A673 (cell line): ENCODE results near the gene MOCS2. TPM values are rescaled to one million over a fixed set of nuclear protein-coding genes. Genes with fewer than 3 reads are reported as not detected.

ENCODE experiments used
- BruUV-seq: library from RNA; stranded (reverse); fragments of 400-500 nt; replicated peaks from 2 replicates; lab custom pipeline; 2021; lab: Mats Ljungman, UMichigan
- CTCF ChIA-PET: fragments of 300-600 bp; sonication (Branson Sonifier 250); formaldehyde crosslinking; loops from one replicate; lab custom pipeline; 2022; ENCODE audit warnings: antibody characterized with exemption; lab: Charles Lee
- POLR2A ChIA-PET: fragments of 300-600 bp; sonication (Branson Sonifier 250); formaldehyde crosslinking; loops from one replicate; lab custom pipeline; 2022; ENCODE audit warnings: antibody characterized with exemption; ENCODE audit not compliant: low non-redundant PET; lab: Charles Lee
- DNase-seq: peaks from one replicate; pipeline ENCODE4 v3.0.0-alpha.2; 2015; ENCODE audit warnings: low spot score
- H3K27ac ChIP-seq: fragments of 200-600 bp; sonication (generic); 2 replicates; pipeline ENCODE4 v1.5.1; 2016; ENCODE audit warnings: mixed run types, low read depth, mild to moderate bottlenecking, mixed read lengths, antibody characterized with exemption, low read length; ENCODE audit not compliant: poor library complexity, severe bottlenecking
- H3K27me3 ChIP-seq: fragments of 200-600 bp; sonication (generic); replicated peaks from 2 replicates; pipeline ENCODE4 v1.6.1; 2017; ENCODE audit warnings: mixed run types, low read depth, mild to moderate bottlenecking, mixed read lengths, antibody characterized with exemption, low read length; ENCODE audit not compliant: insufficient read depth, poor library complexity
- H3K36me3 ChIP-seq: fragments of 200-600 bp; sonication (generic); 2 replicates; pipeline ENCODE4 v1.6.1; 2016; ENCODE audit warnings: mixed run types, mild to moderate bottlenecking, mixed read lengths, antibody characterized with exemption, low read length; ENCODE audit not compliant: insufficient read depth, poor library complexity, severe bottlenecking
- H3K4me1 ChIP-seq: fragments of 200-600 bp; sonication (generic); 2 replicates; pipeline ENCODE4 v1.6.1; 2017; ENCODE audit warnings: mixed run types, mild to moderate bottlenecking, mixed read lengths, antibody characterized with exemption, low read length; ENCODE audit not compliant: insufficient read depth, poor library complexity, severe bottlenecking
- H3K4me3 ChIP-seq: fragments of 200-600 bp; sonication (generic); 2 replicates; pipeline ENCODE4 v1.5.1; 2016; ENCODE audit warnings: low read depth, mixed run types, mild to moderate bottlenecking, mixed read lengths, low read length; ENCODE audit not compliant: poor library complexity, severe bottlenecking
- H3K9me3 ChIP-seq: fragments of 200-600 bp; sonication (generic); 2 replicates; pipeline ENCODE4 v1.6.1; 2016; ENCODE audit warnings: mixed run types, low read depth, mild to moderate bottlenecking, mixed read lengths, antibody characterized with exemption, low read length; ENCODE audit not compliant: poor library complexity, severe bottlenecking
- CTCF ChIP-seq: fragments of 300-800, 200-600 bp; sonication (generic); conservative IDR thresholded peaks from 2 replicates; pipeline ENCODE4 v1.5.1; 2017; ENCODE audit warnings: low read depth, mild to moderate bottlenecking, antibody characterized with exemption, low read length, moderate library complexity, mixed read lengths
- EZH2 ChIP-seq: fragments of 200-600 bp; sonication (generic); IDR thresholded peaks from 2 replicates; pipeline ENCODE4 v1.6.1; 2017; ENCODE audit warnings: borderline replicate concordance, low read depth, mild to moderate bottlenecking, mixed read lengths, antibody characterized with exemption, low read length; ENCODE audit not compliant: poor library complexity, severe bottlenecking
- intact Hi-C: fragments of 100-400 bp; cut with micrococcal nuclease; formaldehyde crosslinking; loops from one replicate; pipeline ENCODE4 v1.10.0; 2022; ENCODE audit not compliant: unreplicated experiment
- total RNA-seq: library from RNA; stranded (reverse); gene quantifications from 2 replicates; pipeline ENCODE4 v1.2.3, GENCODE V29; 2021

The MOCS2 gene
- total RNA-seq, 1 experiment from 2014 or later: 41.7 TPM

GRCh38 chr5:53063791-53064190, 45.8 kb downstream of the MOCS2 start:
- no TSS peak for BruUV-seq
- Histone ChIP-seq H3K4me3 (no peak overlapping the region), H3K27me3 (no peaks in the 10 kb centered on the region), H3K9me3 (no peaks in the 10 kb centered on the region), H3K4me1 (no peaks in the 10 kb centered on the region), H3K27ac (no peak overlapping the region), H3K36me3 (no peaks in the 10 kb centered on the region)
- POLR2A ChIA-PET: no interaction called here
- CTCF ChIA-PET: no interaction called here
- no peak for DNase-seq
- TF ChIP-seq EZH2 (no peak), CTCF (no peak)
- intact Hi-C loops: no loop called here

- TF ChIP-seq CTCF (no peak), EZH2 (no peak)
- Histone ChIP-seq H3K4me3 (no peak overlapping the region), H3K27me3 (no peaks in the 10 kb centered on the region), H3K27ac (no peak overlapping the region), H3K9me3 (no peaks in the 10 kb centered on the region), H3K4me1 (no peaks in the 10 kb centered on the region), H3K36me3 (no peaks in the 10 kb centered on the region)
- no peak for DNase-seq
- no TSS peak for BruUV-seq
- intact Hi-C loops: no loop called here
- ChIA-PET CTCF (no interaction called here), POLR2A (no interaction called here)
These were observed 46.4 kb downstream of the MOCS2 start for GRCh38 chr5:53063176-53063575.

- BruUV-seq: no TSS peak
- no peak for DNase-seq
- Histone ChIP-seq H3K4me1 (no peaks in the 10 kb centered on the region), H3K27me3 (no peaks in the 10 kb centered on the region), H3K27ac (no peak overlapping the region), H3K4me3 (no peak overlapping the region), H3K36me3 (no peaks in the 10 kb centered on the region), H3K9me3 (no peaks in the 10 kb centered on the region)
- TF ChIP-seq EZH2 (no peak), CTCF (no peak)
- ChIA-PET POLR2A (no interaction called here), CTCF (no interaction called here)
- intact Hi-C loops: no loop called here
These were observed 50.3 kb downstream of the MOCS2 start for GRCh38 chr5:53059281-53059680.
